ENCODE data around the gene CD274.
"Not testable (repeated sequence)": the region's sequence is repeated elsewhere in the genome, so short reads cannot be mapped to it uniquely, and the experiment has no call there.

CD274 gene

DNA sequence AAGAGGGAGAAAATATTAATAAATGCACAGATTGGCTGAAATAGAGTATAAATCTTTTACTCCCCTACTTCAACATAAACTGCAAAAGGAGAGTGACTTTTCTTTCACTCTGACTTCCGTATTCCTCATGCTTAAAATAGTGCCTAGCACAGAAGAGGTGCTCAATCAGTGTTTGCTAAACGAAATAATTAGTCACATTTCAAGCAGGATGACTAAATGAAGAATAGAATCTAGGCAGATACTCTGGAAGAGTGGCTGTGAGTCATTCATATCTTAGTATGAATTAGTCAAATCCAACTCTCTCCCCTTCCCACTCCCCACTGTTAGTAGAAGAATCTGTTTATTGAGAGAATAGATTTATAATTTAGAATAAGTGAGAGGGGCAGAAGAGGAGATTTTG lies 4.8 kb downstream of the CD274 start:
- Mint-ChIP-seq H3K36me3 (ENCODE audit: insufficient read depth) (peaks cover 6% of the 10 kb centered on the region), H3K4me1 (peaks cover 50% of the 10 kb centered on the region), H3K9me3 (no peaks in the 10 kb centered on the region), H3K27me3 (no peaks in the 10 kb centered on the region), H3K27ac (ENCODE audit: low read depth) (peak overlapping the region; percentile 20), H3K4me3 (no peak overlapping the region)
- ATAC-seq (replicated peaks; ENCODE audit: extremely low read depth, poor library complexity, severe bottlenecking) (no peak), DNase-seq (ENCODE audit: low spot score in 2 of 2) (no peak)

DNA sequence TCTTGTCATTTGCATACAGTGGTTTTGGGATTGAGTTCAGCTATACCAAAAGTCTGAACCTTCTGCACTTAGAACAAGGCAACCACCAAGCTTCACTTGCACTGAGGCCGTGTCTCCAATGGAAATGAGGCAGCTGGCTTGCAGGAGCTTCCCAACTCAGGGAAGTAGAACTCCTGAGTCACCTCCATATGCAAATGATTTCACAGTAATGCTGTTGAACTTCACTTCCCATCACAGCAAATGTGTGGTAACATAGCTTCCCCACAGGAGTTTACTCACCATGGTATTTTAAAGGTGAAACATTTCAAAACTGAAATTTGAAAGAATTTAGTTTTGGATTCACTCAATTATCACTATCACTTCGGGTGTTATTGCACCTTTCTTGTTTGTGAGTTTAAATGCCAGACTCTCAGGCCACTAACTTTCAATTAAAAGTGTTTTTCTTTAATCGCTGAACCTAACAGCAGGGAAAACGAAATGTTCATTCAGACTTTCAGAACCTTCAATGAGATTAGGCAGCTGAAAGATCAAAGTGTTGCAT lies 9.0 kb downstream of the CD274 start:
- Mint-ChIP-seq H3K4me3 (no peak overlapping the region), H3K36me3 (ENCODE audit: insufficient read depth) (peaks cover 11% of the 10 kb centered on the region), H3K27ac (ENCODE audit: low read depth) (no peak overlapping the region), H3K9me3 (no peaks in the 10 kb centered on the region), H3K4me1 (peaks cover 31% of the 10 kb centered on the region), H3K27me3 (no peaks in the 10 kb centered on the region)
- ATAC-seq (replicated peaks; ENCODE audit: extremely low read depth, poor library complexity, severe bottlenecking) (no peak), DNase-seq (ENCODE audit: low spot score in 2 of 2) (no peak)

DNA sequence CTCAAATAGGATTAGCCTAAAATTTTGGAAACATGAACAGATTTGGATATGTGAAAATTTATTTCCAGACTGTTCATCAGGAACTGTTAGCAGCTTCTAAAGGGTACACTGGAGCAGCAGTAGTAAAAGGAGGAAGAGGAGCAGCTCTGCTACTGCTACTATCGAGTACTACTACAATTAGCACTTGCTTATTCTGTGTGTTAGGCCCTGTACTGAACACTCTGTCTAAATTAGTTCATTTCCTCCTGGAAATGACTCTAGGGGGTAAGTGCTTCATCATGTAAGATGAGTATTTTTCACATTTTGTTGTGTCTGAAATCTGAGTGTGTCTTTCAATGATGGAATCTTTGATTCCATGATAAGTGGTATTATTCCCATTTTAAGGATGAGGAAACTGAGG lies 9.8 kb downstream of the CD274 start:
- Mint-ChIP-seq H3K9me3 (no peaks in the 10 kb centered on the region), H3K27me3 (no peaks in the 10 kb centered on the region), H3K27ac (ENCODE audit: low read depth) (no peak overlapping the region), H3K4me1 (peaks cover 24% of the 10 kb centered on the region), H3K4me3 (no peak overlapping the region), H3K36me3 (ENCODE audit: insufficient read depth) (peaks cover 9% of the 10 kb centered on the region)
- no peak for ATAC-seq (replicated peaks; ENCODE audit: extremely low read depth, poor library complexity, severe bottlenecking)
- no peak for DNase-seq (ENCODE audit: low spot score in 2 of 2)

DNA sequence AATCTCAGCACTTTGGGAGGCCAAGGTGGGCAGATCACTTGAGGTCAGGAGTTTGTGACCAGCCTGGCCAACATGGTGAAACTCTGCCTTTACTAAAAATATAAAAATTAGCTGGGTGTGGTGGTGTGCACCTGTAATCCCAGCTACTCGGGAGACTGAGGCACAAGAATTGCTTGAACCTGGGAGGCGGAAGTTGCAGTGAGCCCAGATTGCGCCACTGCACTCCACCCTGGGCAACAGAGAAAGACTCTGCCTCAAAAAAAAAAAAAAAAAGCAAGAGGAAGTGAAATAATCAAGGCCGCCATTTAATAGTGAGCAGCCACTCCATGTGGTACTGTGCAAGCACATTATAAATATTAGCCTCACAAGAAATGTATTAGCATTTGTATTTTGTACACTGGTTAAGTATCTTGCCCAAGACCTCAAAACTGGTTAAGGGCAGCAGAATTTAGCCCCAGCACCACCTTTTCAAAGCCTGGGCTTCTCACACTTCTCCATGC lies 14.5 kb downstream of the CD274 start:
- H3K9me3 Mint-ChIP-seq; H3K4me3 Mint-ChIP-seq; ATAC-seq (replicated peaks; ENCODE audit: extremely low read depth, poor library complexity, severe bottlenecking); H3K27me3 Mint-ChIP-seq; DNase-seq (ENCODE audit: low spot score in 2 of 2); H3K4me1 Mint-ChIP-seq: not testable (repeated sequence)
- peaks cover 14% of the 10 kb centered on the region for H3K36me3 Mint-ChIP-seq (ENCODE audit: insufficient read depth)
- H3K27ac Mint-ChIP-seq (ENCODE audit: low read depth) = peak overlapping the region; percentile 9

DNA sequence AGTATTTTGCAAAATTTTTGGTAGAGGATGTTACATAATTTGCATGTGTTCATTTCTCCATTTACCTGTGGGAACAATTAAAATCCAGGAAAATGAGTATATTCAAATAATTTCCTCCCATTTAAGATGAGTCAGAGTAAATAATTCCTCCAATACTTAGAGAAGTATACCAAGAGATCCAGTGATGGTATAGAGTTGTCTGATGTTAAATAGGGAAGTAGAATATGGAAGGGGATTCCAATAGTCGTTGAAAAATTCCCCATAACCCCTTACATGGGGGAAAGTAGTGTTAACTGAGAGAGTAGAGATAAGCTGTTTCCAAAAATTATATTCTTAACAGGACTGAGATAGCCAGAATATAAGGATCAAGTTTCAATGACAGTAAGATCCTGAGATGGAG lies 15.7 kb downstream of the CD274 start:
- no peak for ATAC-seq (replicated peaks; ENCODE audit: extremely low read depth, poor library complexity, severe bottlenecking)
- Mint-ChIP-seq H3K9me3 (no peaks in the 10 kb centered on the region), H3K27me3 (no peaks in the 10 kb centered on the region), H3K4me1 (no peaks in the 10 kb centered on the region), H3K4me3 (no peak overlapping the region), H3K27ac (ENCODE audit: low read depth) (no peak overlapping the region), H3K36me3 (ENCODE audit: insufficient read depth) (peaks cover 14% of the 10 kb centered on the region)
- DNase-seq (ENCODE audit: low spot score in 2 of 2) = no peak

DNA sequence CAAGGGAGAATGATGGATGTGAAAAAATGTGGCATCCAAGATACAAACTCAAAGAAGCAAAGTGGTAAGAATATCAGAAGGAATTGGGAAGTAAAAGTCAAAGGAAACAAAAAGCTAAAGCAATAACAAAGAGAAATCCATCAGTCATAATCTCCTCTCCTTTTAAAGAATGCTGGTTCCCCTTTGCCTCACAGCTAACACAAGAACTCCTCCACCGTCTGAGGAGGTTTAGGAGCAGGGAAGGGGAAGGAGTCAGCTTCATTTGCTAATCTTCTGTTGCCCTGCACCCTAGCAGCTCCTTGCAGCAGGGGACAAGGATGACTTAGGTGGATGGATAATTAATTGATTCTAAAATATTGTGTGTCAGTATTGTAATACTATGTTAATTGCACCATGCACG lies 16.4 kb downstream of the CD274 start:
- no peak overlapping the region for H3K4me3 Mint-ChIP-seq
- peaks cover 14% of the 10 kb centered on the region for H3K36me3 Mint-ChIP-seq (ENCODE audit: insufficient read depth)
- DNase-seq (ENCODE audit: low spot score in 2 of 2) = no peak
- no peaks in the 10 kb centered on the region for H3K9me3 Mint-ChIP-seq
- no peaks in the 10 kb centered on the region for H3K4me1 Mint-ChIP-seq
- no peak for ATAC-seq (replicated peaks; ENCODE audit: extremely low read depth, poor library complexity, severe bottlenecking)
- H3K27ac Mint-ChIP-seq (ENCODE audit: low read depth) = no peak overlapping the region
- no peaks in the 10 kb centered on the region for H3K27me3 Mint-ChIP-seq

DNA sequence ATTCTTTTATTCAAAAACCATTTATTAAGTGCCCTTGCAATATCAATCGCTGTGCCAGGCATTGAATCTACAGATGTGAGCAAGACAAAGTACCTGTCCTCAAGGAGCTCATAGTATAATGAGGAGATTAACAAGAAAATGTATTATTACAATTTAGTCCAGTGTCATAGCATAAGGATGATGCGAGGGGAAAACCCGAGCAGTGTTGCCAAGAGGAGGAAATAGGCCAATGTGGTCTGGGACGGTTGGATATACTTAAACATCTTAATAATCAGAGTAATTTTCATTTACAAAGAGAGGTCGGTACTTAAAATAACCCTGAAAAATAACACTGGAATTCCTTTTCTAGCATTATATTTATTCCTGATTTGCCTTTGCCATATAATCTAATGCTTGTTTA lies 18.5 kb downstream of the CD274 start:
- no peaks in the 10 kb centered on the region for H3K27me3 Mint-ChIP-seq
- no peaks in the 10 kb centered on the region for H3K9me3 Mint-ChIP-seq
- H3K4me3 Mint-ChIP-seq = no peak overlapping the region
- DNase-seq (ENCODE audit: low spot score in 2 of 2) (no peak), ATAC-seq (replicated peaks; ENCODE audit: extremely low read depth, poor library complexity, severe bottlenecking) (no peak)
- no peaks in the 10 kb centered on the region for H3K4me1 Mint-ChIP-seq
- peaks cover 7% of the 10 kb centered on the region for H3K36me3 Mint-ChIP-seq (ENCODE audit: insufficient read depth)
- no peak overlapping the region for H3K27ac Mint-ChIP-seq (ENCODE audit: low read depth)

DNA sequence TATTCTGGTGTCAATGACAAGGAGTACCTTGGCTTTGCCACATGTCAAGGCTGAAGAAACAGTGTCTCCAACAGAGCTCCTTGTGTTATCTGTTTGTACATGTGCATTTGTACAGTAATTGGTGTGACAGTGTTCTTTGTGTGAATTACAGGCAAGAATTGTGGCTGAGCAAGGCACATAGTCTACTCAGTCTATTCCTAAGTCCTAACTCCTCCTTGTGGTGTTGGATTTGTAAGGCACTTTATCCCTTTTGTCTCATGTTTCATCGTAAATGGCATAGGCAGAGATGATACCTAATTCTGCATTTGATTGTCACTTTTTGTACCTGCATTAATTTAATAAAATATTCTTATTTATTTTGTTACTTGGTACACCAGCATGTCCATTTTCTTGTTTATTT lies 19.8 kb downstream of the CD274 start:
- Mint-ChIP-seq H3K9me3 (no peaks in the 10 kb centered on the region), H3K4me1 (peaks cover 6% of the 10 kb centered on the region), H3K4me3 (no peak overlapping the region), H3K27me3 (no peaks in the 10 kb centered on the region), H3K27ac (ENCODE audit: low read depth) (no peak overlapping the region), H3K36me3 (ENCODE audit: insufficient read depth) (peaks cover 7% of the 10 kb centered on the region)
- no peak for DNase-seq (ENCODE audit: low spot score in 2 of 2)
- no peak for ATAC-seq (replicated peaks; ENCODE audit: extremely low read depth, poor library complexity, severe bottlenecking)

DNA sequence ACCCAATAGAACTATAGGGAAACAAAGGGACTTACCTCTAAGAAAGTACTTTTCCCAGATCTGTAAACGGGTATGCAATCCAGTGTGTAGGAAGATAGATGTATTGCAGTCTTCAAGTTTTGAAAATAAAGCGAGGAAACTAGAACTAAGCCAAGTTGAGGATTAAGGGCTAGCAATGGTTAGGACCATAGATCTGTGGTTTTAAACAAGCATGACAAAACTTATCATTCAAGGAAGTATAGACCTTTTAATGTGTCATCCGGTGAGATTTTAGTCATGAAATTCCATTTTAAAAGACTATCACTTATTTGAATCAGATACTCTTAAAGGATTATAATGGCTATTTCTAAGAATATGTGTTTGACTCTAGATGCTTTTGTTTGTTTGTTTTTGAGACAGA lies 20.5 kb downstream of the CD274 start:
- no peak for DNase-seq (ENCODE audit: low spot score in 2 of 2)
- no peak for ATAC-seq (replicated peaks; ENCODE audit: extremely low read depth, poor library complexity, severe bottlenecking)
- H3K36me3 Mint-ChIP-seq (ENCODE audit: insufficient read depth) = peaks cover 6% of the 10 kb centered on the region
- H3K27me3 Mint-ChIP-seq = no peaks in the 10 kb centered on the region
- H3K9me3 Mint-ChIP-seq = no peaks in the 10 kb centered on the region
- no peak overlapping the region for H3K4me3 Mint-ChIP-seq
- peaks cover 7% of the 10 kb centered on the region for H3K4me1 Mint-ChIP-seq
- H3K27ac Mint-ChIP-seq (ENCODE audit: low read depth) = no peak overlapping the region

DNA sequence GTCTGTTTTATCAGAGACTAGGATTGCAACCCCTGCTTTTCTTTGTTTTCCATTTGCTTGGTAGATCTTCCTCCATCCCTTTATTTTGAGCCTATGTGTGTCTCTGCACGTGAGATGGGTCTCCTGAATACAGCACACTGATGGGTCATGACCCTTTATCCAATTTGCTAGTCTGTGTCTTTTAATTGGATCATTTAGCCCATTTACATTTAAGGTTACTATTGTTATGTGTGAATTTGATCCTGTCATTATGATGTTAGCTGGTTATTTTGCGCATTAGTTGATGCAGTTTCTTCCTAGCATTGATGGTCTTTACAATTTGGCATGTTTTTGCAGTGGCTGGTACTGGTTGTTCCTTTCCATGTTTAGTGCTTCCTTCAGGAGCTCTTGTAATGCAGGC lies 25.3 kb downstream of the CD274 start:
- not testable (repeated sequence) for H3K36me3 Mint-ChIP-seq (ENCODE audit: insufficient read depth); ATAC-seq (replicated peaks; ENCODE audit: extremely low read depth, poor library complexity, severe bottlenecking); H3K9me3 Mint-ChIP-seq; H3K27me3 Mint-ChIP-seq; H3K4me1 Mint-ChIP-seq; DNase-seq (ENCODE audit: low spot score in 2 of 2); H3K4me3 Mint-ChIP-seq; H3K27ac Mint-ChIP-seq (ENCODE audit: low read depth)

DNA sequence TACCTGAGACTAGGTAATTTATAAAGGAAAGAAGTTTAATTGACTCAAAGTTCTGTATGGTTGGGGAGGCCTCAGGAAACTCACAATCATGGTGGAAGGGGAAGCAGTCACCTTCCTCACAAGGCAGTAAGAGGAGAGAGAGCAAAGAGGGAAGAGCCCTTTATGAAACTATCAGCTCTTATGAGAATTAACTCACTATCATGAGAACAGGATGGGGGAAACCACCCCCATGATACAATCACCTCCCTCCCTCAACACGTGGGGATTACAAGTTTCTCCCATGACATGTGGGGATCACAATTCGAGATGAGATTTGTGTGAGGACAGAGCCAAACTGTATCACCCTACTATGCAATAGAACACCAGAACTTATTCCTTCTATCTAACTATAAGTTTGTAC lies 27.9 kb downstream of the CD274 start:
- no peak overlapping the region for H3K4me3 Mint-ChIP-seq
- no peaks in the 10 kb centered on the region for H3K36me3 Mint-ChIP-seq (ENCODE audit: insufficient read depth)
- no peak for DNase-seq (ENCODE audit: low spot score in 2 of 2)
- H3K9me3 Mint-ChIP-seq = no peaks in the 10 kb centered on the region
- H3K27me3 Mint-ChIP-seq = peaks cover 10% of the 10 kb centered on the region
- peaks cover 7% of the 10 kb centered on the region for H3K4me1 Mint-ChIP-seq
- H3K27ac Mint-ChIP-seq (ENCODE audit: low read depth) = no peak overlapping the region
- ATAC-seq (replicated peaks; ENCODE audit: extremely low read depth, poor library complexity, severe bottlenecking) = no peak

DNA sequence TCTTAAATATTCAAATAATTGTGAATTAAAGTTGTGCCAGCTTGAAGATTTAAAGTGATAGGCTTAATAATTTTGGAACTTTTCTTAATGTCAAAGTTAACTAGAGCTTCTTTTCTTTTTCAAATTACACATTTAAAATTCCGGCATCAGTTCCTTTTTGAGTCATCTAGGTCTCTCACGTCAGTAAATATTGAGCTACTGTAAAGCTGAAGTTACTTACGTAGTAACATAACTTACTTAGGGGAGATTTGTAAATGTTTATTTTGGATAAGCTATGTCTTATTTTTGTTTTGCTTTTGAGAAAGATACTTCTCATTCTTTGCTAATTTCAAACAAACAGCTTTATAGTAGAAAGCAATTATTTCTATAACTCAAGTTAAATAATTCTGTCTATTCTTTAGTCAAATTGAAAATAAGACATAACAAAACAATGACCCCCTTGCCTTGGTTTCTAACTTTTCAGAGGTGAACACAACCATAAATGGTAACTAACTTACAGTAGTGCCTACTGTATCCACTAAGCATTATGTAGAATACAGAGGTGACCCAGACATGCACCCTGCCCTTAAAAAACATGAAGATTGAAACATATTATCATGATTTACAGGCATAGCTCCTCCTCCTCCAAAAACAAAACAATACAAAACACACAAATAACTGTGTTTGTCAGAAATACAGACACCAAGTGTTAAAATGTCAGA lies 29.8 kb downstream of the CD274 start:
- no peaks in the 10 kb centered on the region for H3K36me3 Mint-ChIP-seq (ENCODE audit: insufficient read depth)

DNA sequence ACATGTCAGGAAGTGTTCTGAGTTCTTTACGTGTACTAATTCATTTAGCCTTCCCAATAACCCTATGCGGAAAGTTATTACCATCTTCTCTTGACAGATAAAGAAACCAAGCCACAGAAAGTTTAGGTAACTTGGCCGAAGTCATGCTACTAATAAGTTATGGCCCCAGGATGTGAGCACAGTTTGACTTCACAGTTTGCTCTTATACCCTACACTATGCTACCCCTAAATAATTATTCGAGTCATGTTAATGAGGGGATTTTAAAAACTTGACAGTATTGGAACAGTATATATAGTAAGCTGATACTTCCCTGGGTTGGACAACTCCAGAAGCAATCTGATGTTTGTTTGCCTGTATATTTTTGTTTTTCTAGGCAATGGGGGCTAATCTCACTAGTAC lies 30.6 kb downstream of the CD274 start:
- no peaks in the 10 kb centered on the region for H3K4me1 Mint-ChIP-seq
- no peaks in the 10 kb centered on the region for H3K36me3 Mint-ChIP-seq (ENCODE audit: insufficient read depth)
- no peak for ATAC-seq (replicated peaks; ENCODE audit: extremely low read depth, poor library complexity, severe bottlenecking)
- H3K27ac Mint-ChIP-seq (ENCODE audit: low read depth) = no peak overlapping the region
- no peaks in the 10 kb centered on the region for H3K9me3 Mint-ChIP-seq
- no peak for DNase-seq (ENCODE audit: low spot score in 2 of 2)
- H3K27me3 Mint-ChIP-seq = peaks cover 10% of the 10 kb centered on the region
- no peak overlapping the region for H3K4me3 Mint-ChIP-seq

More for the DNA sequence above, 29.8 kb downstream of the CD274 start:
- Mint-ChIP-seq H3K27me3 (peaks cover 10% of the 10 kb centered on the region), H3K4me1 (peaks cover under 1% of the 10 kb centered on the region), H3K4me3 (no peak overlapping the region), H3K9me3 (no peaks in the 10 kb centered on the region), H3K27ac (ENCODE audit: low read depth) (no peak overlapping the region)
- DNase-seq (ENCODE audit: low spot score in 2 of 2) = no peak
- ATAC-seq (replicated peaks; ENCODE audit: extremely low read depth, poor library complexity, severe bottlenecking) = no peak

All from central memory CD8-positive, alpha-beta T cell (primary cell).